IPS DF 19.7 (cell line): ENCODE data around the gene CARNS1.

Source experiments
- DNase-seq: peaks from one replicate; pipeline ENCODE4 v3.0.0-alpha.2; 2013; ENCODE audit warnings: low read depth, low spot score

Gene CARNS1

DNA sequence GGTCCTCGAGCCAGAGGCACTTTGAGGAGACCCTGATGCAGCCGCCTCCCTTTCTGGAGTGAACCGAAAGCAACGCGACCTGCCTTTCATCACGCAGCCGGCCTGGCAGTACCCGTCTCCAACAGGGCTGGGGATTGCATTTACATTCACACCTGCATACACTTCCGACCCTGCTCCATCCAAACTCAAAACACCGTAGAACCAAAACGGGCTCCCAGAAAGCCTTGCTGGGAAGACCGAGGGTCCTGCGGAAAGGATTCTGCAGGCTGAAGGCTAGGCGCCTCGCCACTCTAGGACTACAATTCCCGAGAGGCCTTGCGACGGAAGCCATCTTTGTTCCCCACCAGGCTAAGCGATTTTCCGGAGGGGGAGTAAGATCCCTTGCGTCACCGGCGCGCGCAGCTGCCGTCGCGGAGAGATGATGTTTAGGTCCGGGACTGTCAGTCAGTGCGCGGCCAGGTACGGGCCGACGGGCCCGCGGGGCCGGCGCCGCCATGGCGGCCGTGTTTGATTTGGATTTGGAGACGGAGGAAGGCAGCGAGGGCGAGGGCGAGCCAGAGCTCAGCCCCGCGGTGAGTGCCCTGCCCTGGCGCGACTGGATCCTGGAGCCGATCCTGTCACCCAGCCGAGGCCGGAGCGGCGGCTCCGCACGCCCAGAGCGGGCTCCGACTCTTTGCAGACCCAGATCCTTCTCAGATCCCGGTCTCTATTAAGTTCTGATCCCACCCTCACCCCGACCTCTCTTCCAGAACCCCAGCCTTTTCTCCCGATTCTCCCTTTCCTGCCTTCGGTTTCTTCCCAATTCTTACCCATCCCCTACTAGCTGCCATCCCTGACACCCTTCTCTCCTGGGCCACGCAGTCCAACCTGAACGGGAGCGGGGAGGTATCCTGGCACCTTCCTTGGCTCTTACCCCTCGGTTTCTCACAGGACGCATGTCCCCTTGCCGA is 12.8 kb downstream of the CARNS1 start, which contains the start of gene RPS6KB2:
Gene RPS6KB2, plus strand, starts transcription at position 443 of the 950 bp plus-strand sequence. Its CDS starts 52 bp downstream, at position 495.
- peak; percentile 94 for DNase-seq

DNA sequence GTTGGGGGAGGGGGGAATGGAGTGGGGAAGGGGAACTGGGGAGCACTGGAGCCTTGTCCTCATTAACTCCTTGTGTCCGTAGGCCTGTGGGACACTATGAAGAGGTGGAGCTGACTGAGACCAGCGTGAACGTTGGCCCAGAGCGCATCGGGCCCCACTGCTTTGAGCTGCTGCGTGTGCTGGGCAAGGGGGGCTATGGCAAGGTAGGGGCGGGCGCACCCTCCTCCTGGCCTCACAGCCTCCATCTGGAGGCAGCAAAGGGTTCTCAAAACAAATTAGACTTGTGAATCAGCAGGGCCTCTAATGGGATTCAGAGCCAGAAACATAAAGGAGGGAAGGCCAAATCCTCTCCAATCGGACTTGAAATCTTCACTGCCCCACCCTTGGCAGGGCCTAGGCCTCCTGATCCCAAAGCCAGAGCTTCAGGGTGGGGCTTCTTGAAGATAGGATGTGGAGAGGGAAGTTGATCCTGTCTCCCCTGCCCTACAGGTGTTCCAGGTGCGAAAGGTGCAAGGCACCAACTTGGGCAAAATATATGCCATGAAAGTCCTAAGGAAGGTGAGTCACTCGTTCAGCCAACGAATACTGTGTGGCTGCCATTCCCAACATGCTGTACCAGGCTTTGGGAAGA is 13.7 kb downstream of the CARNS1 start:
- no peak for DNase-seq

DNA sequence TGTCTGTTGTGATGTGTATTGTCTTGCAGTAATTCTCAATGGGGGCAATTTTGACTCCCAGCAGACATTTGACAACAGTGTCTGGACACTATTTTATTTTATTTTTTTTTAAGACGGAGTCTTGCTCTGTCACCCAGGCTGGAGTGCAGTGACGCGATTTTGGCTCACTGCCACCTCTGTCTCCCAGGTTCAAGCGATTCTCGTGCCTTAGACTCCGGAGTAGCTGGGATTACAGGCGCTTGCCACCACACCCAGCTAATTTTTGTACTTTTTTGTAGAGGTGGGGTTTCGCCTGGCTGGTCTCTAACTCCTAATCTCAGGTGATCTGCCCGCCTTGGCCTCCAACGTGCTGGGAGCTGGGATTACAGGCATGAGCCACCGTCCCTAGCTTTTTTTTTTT is 14.2 kb downstream of the CARNS1 start:
- DNase-seq, result no peak

DNA sequence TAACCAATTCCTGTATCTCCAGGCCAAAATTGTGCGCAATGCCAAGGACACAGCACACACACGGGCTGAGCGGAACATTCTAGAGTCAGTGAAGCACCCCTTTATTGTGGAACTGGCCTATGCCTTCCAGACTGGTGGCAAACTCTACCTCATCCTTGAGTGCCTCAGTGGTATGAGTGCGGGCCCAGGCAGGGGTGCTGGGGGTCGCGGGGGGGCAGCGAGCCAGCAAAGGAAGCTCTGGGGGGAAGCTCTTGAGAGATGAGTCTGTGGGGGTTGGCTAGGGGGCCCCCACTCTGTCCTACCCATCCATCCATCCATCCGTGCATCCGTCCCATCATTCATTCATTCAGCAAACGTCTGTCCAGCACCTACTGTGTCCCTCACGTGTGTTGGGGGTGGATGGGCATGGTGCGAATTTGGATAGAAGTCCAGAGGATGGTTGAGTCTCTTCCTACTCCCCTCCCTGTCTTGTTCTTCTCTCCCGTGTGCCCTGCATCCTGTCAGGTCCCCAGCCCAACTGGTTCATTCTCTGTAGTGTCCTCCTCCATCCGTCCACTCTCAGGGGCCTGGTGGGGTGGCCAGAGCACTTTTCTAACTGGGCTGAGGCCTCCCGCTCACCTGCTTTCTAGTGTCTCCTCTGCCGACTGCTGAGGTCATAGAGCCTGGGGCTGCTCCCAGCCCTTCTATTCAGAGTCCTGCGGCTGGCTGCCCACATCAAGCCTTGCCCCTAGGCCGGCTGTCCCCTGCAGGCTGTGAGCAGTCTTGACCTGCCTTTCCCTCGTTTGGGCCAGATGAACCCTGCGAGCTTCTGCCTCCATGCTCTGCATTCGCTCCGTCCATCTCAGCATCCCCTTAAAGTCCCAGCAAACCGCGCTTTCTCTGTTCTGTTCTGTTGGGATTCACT is 16.1 kb downstream of the CARNS1 start:
- DNase-seq, result no peak

DNA sequence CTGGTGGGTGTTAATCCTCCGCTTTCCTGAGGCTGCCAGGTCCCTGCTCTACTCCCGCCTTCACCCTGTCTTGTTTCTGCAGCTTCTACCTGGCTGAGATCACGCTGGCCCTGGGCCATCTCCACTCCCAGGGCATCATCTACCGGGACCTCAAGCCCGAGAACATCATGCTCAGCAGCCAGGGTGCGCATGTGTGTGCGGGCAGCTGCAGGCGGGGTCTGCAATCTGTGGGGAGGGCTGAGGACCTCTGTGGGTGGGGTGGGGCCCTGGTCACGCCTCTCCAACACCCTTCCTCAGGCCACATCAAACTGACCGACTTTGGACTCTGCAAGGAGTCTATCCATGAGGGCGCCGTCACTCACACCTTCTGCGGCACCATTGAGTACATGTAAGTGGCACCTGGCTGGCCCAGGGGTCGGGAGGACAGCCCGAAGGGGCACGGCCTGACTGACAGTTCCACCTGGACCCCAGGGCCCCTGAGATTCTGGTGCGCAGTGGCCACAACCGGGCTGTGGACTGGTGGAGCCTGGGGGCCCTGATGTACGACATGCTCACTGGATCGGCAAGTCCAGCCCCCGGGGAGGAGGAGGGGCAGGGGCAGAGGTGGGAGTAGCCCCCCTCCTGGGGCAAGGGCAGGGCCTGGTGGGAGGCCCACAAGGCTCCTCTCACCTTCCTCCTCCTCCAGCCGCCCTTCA is 17.3 kb downstream of the CARNS1 start:
- DNase-seq, result no peak

DNA sequence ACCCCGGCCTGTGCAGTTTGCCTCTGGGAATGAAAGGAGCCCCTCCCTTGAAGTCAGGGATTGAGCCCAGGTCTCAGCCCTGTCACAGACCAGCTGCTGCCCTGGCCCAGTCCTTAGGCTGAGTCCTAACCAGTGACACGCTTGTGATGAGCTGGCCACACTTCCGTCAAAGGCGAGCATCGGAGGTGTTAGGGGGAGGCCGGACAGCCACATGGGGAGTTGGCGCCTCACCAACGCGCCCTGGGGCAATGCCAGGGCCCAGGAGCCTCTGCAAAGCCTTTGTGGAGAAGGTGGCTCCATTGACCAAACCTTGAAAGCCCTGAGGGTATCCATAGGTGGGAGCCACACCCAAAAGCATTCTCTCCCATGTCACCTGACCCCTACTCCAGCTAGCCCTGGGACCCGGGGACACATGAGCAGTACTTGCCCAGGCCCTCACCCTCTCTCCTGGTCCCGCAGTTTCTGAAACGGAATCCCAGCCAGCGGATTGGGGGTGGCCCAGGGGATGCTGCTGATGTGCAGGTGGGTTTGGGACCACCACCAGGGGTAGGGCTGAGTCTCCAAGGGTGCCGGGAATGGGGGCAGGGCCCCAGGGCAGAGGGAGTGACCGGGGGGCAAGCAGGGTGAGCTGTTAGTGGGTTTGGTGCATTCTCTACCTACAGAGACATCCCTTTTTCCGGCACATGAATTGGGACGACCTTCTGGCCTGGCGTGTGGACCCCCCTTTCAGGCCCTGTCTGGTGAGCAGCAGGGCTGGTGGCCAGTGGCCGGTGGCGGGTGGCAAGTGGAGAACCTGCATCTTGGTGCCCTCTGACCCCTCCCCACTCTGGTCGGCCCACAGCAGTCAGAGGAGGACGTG is 18.3 kb downstream of the CARNS1 start:
- DNase-seq, result no peak

DNA sequence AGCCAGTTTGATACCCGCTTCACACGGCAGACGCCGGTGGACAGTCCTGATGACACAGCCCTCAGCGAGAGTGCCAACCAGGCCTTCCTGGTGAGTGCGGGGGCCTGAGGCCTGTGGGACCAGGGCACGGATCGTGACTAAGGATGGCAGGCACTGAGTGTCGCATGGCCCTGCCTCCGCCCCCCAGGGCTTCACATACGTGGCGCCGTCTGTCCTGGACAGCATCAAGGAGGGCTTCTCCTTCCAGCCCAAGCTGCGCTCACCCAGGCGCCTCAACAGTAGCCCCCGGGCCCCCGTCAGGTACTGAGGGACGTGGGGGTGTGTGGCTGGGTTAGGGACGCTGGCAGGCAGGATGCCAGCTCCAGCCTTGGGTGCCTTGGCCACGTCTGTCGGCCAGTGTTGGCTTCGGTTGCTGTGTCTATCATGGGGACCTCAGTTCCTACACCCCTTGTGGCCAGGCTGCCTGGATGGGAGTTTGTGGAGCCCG is 19.0 kb downstream of the CARNS1 start:
- DNase-seq, result no peak

DNA sequence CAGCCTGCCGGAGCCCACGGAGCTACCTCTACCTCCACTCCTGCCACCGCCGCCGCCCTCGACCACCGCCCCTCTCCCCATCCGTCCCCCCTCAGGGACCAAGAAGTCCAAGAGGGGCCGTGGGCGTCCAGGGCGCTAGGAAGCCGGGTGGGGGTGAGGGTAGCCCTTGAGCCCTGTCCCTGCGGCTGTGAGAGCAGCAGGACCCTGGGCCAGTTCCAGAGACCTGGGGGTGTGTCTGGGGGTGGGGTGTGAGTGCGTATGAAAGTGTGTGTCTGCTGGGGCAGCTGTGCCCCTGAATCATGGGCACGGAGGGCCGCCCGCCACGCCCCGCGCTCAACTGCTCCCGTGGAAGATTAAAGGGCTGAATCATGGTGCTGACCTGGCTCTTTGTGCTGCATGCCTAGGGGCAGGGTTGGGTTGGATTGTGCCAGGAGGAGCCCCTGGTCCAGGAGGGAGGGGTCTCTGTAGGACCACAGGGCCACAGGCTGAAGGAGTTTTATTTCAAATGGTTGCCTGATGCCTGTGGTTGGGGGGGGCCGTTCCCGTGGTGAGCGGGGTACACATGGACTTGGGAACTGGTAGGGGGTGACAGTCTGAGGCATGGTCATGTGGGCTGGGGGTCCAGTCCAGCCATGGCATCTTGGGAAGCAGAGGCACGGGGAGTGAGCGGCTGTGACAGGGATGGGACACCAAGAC is 19.7 kb downstream of the CARNS1 start:
- no peak for DNase-seq

DNA sequence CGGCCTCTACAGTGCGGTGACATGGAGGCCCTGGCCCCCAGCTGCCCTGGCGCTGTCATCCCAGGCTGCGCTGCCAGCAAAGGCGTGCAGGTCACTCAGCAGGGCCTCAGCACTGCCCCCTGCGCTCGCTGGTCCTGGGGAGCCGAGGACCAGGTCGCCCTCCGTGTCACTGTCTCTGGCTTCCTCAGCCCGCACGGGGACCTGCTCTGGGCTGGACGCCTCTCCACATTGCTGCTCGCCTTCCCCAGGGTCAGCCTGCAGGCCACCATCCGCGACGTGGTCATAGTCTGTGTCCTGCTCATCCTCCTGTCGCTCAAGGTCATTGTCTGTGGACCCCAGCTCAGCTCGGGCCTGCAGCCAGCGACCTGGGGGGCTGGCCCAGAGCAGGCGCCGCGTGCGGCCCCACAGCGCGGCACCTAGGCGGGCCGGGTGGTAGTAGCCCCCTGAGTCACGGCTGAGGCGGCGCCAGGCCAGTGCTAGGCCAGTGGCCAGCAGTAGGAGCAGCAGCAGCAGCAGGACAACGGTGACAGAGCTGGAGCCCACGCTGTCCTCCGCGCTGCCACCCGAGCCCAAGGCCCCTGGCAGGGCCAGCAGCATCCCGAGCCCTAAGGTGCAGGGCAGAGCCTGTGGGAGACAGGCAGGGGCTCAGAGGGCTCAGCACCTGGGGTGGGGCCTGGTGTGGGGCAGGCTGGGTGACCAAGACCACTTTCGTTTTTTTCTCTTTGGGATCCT is 20.4 kb downstream of the CARNS1 start:
- DNase-seq, result no peak

DNA sequence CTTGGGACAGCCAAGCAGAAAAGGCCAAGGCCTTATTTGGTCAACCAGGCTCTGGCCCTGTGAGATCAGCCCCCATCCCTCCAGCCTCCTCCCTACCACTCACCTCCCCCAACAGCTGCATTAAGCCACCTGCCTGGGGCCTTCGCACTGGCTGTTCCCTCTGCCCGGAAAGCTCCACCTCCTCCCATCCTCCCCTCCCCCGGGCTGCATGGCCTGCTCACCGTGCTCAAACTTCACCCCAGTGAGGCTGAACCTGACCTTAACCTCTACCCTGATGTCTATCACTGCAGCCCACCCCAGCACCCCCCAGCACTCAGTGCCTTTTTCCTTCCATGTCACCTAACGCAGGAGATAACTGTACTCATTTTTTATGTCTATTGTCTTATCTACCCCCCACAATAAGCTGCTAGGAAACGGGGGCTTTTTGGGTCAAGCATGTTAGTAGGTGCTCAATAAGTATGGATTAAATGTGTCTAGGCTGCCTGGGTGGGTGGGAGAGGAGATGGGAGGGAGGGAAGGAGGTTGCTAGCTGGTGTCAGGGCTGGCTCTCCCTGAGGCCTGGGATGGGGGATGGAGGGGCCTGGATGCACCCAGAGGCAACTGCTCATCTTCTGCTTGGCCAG is 21.1 kb downstream of the CARNS1 start:
- peak; percentile 86 for DNase-seq

DNA sequence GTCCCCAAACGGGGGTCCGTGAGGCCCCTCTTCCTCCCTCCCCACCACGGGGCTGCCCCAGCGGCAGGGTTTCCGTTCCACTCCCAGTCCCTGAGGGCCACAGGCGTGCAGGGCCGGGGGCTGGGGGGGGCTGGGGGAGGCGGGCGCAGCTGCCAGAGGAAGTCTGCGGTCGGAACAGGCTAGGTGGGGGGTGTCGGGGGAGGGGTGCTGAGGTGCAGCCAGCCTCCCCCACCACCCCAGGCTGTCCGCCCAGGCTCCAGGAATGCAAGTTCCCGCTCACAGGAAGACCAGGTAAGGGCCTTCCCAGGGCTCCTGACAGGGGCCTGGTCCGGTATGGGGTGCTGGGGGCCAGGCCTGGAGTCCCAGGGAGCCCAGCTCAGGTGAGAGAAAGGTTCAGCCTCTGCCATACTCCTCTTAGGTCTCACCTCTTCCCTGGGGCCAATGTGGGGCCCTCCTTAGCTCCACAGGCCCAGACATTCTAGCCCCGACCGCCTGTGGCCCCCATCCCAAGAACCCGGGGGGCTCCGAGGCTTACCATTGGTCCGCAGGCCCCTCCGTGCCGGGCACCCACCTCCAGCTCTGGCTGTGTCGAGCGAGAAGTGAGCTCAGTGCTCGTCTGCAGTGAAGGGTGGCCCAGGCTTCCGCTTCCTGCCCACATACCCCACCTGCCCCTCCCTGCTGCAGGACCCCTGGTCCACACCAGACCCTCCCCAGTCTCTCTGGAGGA is 21.8 kb downstream of the CARNS1 start, which contains the start of gene PTPRCAP:
Gene PTPRCAP, minus strand, starts transcription at position 601 of the 727 bp plus-strand sequence. Its CDS starts 63 bp downstream, at position 538.
- no peak for DNase-seq

DNA sequence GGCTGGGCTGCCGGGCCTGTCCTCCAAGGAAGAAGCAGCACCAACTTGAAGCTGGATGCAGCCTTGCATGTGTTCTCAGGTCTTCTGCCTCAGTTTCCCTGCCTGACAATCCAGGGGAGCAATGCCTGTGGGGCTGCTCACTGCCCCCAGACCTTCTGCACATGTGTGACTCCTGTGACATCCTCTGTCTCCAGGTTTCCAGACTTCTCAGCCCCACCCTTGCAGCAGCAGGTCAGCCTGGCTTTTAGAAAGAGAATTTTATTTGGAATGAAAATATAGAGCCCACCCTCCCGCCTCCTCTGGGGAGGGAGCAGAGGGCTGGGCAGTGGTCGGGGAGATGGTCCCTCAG is 22.3 kb downstream of the CARNS1 start:
- DNase-seq, result no peak

DNA sequence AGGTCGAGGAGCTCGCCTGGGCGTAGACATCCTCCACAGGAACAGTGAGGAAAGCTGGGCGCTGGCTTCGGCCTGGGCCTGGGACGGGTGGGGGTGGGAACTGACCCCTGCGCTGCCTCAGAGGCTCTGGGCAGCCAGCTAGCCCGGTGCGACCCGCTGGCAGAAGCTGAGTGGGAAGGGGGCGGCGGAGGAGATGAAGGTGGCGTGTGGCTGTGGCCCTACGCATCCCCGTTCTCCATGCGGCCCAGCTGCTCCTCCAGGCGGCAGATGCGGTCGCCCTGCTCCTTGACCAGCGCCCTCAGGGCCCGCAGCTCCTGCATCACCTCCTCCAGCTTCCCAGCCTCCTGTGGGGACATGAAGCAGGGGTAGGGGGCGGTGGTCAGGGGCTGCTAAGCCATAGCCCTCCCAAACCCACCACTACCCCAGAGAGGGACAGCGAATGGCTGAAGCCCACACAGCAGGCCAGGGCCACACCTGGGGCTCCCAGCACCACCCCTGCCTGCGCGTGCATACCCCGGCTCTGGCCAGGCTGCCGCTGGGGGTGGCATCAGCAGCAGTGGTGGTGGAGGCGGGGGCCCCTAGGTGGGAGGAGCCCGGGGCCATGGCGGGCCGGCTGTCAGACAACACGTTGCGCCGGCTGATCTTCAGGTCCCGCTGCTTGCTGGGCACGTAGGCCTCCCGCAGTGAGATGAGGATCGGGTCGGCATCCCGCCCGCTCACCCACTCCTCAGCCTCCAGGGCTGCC is 22.9 kb downstream of the CARNS1 start:
- DNase-seq, result no peak

DNA sequence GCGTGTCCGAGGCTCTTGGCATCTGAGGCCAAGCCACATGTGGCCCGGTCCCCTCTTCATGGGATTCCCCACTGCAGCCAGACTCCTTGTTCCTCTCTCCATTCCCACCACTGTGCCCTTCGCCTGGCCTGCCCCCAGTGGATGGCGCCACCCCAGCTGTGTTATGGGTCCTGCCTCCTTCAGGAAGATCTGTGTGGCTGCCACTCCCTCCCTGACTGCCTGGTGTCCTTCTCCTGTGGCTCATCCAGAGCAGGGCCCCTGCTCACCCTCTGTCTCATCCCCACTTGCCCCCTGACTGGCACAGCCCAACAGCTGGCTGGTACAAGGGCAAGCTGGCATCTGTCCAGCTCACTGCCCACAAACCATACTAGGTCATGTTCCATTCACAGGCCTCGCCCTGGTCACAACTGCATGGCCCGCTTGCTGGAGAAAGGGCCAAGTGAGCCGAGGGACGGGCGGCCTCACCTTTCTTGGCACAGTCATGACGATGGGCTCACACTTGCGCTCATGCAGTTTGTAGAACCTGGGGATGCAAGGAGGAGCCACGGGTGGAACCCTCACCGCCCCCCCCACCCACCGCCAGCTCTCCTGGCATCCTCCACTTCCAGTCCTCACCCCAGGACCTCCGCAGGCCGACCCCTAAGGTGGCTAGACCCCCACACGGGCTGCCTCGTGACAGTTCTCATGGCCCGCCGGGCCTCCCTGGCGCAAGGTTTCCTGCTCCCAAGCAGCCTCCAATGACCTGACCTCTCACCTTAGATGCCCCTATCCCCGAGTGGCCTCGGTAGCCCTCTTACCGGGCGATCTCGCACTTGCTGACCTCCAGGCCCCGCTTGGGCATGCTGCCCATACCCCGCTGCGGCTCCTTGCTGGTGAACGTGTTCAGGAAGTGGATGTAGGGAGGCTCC is 24.1 kb downstream of the CARNS1 start:
- DNase-seq, result no peak

DNA sequence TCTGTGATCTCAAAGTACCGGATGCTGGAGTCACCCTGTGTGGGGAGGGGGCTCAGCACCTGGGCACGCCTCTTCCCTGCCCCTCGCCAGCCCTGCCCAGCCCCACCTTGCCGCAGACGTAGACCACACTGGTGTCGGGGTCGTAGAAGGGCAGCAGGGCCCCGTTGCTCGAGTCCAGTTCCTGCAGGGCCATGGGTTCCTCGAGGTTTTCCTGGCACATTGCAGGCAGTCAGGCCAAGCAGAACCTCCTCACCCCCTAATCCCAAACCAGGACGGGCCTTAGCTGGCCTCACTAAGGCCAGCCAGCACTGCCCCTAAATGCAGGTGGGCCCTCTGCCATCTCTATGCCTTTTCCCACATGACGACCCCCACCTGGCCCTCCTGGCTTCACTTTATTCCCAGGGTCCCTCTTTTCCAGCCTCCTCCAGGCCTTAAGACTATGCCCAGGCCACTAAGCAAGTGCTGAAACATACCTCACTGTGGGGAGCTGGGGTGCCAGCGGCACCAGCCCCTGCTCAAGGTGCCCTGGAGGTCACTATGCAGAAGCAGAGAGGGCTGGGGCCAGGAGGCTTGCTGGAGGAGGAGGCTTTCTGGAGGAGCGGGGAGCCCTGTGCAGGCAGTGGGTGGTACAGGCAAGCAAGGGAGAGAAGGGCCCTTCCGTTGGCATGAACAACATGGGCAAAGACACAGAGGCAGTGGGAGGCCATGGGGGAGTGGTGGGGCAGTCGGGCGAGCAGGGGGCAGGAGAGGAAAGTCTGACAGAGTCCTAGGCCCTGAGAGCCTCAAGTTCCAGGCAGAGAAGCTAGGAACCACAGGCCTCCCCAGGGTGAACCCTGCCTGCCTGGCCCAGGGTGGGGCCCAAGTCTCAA is 25.0 kb downstream of the CARNS1 start:
- DNase-seq, result no peak
